ENCODE measurements around the gene ICAM3.

DNA sequence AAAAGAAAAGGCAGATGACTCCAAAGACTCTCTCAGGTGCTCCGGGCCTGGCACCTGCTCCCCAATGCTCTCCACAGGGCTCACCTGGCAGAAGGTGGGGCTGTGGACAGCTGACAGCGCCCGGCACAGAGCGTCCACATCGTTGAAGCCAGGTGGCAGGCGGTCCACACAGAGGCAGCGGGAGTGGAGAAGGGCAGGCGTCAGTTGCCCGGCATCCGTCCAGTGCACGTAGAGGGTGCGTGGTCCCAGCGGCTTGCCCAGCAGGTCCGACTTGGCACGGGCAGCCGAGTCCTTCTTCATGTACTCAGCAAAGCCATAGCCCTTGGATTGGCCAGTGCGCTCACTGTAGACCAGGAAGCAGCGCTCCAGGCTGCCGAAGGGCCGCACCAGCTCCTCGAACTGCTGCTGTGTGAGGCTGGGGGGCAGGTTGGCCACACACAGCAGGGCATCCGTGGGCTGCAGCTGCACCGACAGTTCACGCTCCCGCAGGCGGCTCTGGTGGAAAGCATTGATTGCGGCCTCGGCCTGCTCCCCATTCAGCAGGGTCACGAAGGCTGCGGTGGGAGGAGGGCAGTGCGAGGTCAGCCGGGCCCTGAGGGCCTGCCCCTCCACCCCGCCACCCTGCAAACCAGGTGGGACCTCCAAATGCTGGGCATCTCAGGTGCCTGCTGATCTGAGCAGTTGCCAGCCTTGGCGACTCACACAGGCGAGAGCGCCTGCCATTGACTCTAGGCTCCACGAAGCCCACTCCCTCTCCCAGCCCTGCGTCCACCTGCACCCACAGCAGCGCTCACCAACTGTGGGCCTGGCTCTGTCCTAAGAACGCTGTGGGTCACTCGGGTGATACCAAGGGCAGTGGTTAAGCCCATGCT is 10.6 kb downstream of the ICAM3 start:
- TF ChIP-seq, protein P1, sequence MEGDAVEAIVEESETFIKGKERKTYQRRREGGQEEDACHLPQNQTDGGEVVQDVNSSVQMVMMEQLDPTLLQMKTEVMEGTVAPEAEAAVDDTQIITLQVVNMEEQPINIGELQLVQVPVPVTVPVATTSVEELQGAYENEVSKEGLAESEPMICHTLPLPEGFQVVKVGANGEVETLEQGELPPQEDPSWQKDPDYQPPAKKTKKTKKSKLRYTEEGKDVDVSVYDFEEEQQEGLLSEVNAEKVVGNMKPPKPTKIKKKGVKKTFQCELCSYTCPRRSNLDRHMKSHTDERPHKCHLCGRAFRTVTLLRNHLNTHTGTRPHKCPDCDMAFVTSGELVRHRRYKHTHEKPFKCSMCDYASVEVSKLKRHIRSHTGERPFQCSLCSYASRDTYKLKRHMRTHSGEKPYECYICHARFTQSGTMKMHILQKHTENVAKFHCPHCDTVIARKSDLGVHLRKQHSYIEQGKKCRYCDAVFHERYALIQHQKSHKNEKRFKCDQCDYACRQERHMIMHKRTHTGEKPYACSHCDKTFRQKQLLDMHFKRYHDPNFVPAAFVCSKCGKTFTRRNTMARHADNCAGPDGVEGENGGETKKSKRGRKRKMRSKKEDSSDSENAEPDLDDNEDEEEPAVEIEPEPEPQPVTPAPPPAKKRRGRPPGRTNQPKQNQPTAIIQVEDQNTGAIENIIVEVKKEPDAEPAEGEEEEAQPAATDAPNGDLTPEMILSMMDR (IDR thresholded peaks at IDR 0.05): no peak
- TF ChIP-seq POLR2A (IDR thresholded peaks at IDR 0.05): no peak

Data from thyroid gland (tissue), 4 donors.